NCI-H345 treated with DMSO at 0.1 percent for 48 hours (cell line): Measurements from ENCODE around the gene XRCC1.
"Not testable (repeated sequence)": the region's sequence is repeated elsewhere in the genome, so short reads cannot be mapped to it uniquely, and the experiment has no call there.

Source experiments
- DNase-seq: peaks from one replicate; lab custom pipeline; 2025; ENCODE audit not compliant: unreplicated experiment; lab: John Stamatoyannopoulos, UW

XRCC1 gene

GRCh38 chr19:43522929-43523328 is 52.4 kb downstream of the XRCC1 start:
- DNase-seq = no peak

GRCh38 chr19:43519436-43520088 is 55.8 kb downstream of the XRCC1 start:
- peak; percentile 26 for DNase-seq

- no peak for DNase-seq
Observed at GRCh38 chr19:43518051-43518450, 57.3 kb downstream of the XRCC1 start.

GRCh38 chr19:43512399-43512798 is 62.9 kb downstream of the XRCC1 start:
- not testable (repeated sequence) for DNase-seq

- no peak for DNase-seq
Observed at GRCh38 chr19:43511324-43511723, 64.0 kb downstream of the XRCC1 start.

GRCh38 chr19:43510713-43511112 is 64.6 kb downstream of the XRCC1 start:
- DNase-seq = no peak

- DNase-seq = no peak
Observed at GRCh38 chr19:43507880-43508279, 67.4 kb downstream of the XRCC1 start.

- no peak for DNase-seq
Observed at GRCh38 chr19:43506629-43507028, 68.7 kb downstream of the XRCC1 start.

GRCh38 chr19:43505941-43506340 is 69.4 kb downstream of the XRCC1 start:
- no peak for DNase-seq

GRCh38 chr19:43505186-43505456 is 70.2 kb downstream of the XRCC1 start:
- no peak for DNase-seq

- no peak for DNase-seq
Observed at GRCh38 chr19:43504426-43505185, 70.7 kb downstream of the XRCC1 start, which contains the start of gene PHLDB3. Gene PHLDB3 (minus strand): TSS chr19:43504746. CDS start chr19:43504118, 628 bp downstream.

- peak; percentile 74 for DNase-seq
Observed at GRCh38 chr19:43503501-43504425, 71.6 kb downstream of the XRCC1 start.

- DNase-seq = no peak
Observed at GRCh38 chr19:43502419-43502976, 72.8 kb downstream of the XRCC1 start.

- DNase-seq = no peak
Observed at GRCh38 chr19:43501661-43502418, 73.5 kb downstream of the XRCC1 start.

- no peak for DNase-seq
Observed at GRCh38 chr19:43499042-43499441, 76.3 kb downstream of the XRCC1 start.

GRCh38 chr19:43498233-43498842 is 77.0 kb downstream of the XRCC1 start:
- DNase-seq = no peak

- DNase-seq = no peak
Observed at GRCh38 chr19:43496960-43497359, 78.4 kb downstream of the XRCC1 start.

- DNase-seq = no peak
Observed at GRCh38 chr19:43495082-43495481, 80.2 kb downstream of the XRCC1 start.
